ENCODE measurements around the gene SERPINE3.

GRCh38 chr13:51323824-51324511 is 15.5 kb upstream of the SERPINE3 start:
- no peak for TF ChIP-seq JUN (CRISPR knock-in tag; IDR thresholded peaks at IDR 0.05)
- TF ChIP-seq, protein P1, sequence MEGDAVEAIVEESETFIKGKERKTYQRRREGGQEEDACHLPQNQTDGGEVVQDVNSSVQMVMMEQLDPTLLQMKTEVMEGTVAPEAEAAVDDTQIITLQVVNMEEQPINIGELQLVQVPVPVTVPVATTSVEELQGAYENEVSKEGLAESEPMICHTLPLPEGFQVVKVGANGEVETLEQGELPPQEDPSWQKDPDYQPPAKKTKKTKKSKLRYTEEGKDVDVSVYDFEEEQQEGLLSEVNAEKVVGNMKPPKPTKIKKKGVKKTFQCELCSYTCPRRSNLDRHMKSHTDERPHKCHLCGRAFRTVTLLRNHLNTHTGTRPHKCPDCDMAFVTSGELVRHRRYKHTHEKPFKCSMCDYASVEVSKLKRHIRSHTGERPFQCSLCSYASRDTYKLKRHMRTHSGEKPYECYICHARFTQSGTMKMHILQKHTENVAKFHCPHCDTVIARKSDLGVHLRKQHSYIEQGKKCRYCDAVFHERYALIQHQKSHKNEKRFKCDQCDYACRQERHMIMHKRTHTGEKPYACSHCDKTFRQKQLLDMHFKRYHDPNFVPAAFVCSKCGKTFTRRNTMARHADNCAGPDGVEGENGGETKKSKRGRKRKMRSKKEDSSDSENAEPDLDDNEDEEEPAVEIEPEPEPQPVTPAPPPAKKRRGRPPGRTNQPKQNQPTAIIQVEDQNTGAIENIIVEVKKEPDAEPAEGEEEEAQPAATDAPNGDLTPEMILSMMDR (IDR thresholded peaks at IDR 0.05): no peak
- no peak for TF ChIP-seq SP1 (CRISPR knock-in tag; conservative IDR thresholded peaks at IDR 0.05)
- TF ChIP-seq ESRRA (CRISPR knock-in tag; IDR thresholded peaks at IDR 0.05; ENCODE audit: borderline replicate concordance): no peak
- TF ChIP-seq, protein P2, sequence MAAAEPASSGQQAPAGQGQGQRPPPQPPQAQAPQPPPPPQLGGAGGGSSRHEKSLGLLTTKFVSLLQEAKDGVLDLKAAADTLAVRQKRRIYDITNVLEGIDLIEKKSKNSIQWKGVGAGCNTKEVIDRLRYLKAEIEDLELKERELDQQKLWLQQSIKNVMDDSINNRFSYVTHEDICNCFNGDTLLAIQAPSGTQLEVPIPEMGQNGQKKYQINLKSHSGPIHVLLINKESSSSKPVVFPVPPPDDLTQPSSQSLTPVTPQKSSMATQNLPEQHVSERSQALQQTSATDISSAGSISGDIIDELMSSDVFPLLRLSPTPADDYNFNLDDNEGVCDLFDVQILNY (CRISPR knock-in tag; IDR thresholded peaks at IDR 0.05): no peak
- TF ChIP-seq ZNF121 (CRISPR knock-in tag; IDR thresholded peaks at IDR 0.05): no peak
- TF ChIP-seq TP53 (CRISPR knock-in tag; IDR thresholded peaks at IDR 0.05): no peak
- no peak for TF ChIP-seq ZBTB21 (CRISPR knock-in tag; IDR thresholded peaks at IDR 0.05; ENCODE audit: borderline replicate concordance)
- no peak for TF ChIP-seq ZNF512 (CRISPR knock-in tag; IDR thresholded peaks at IDR 0.05; ENCODE audit: borderline replicate concordance)
- TF ChIP-seq, protein P3, sequence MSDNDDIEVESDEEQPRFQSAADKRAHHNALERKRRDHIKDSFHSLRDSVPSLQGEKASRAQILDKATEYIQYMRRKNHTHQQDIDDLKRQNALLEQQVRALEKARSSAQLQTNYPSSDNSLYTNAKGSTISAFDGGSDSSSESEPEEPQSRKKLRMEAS (CRISPR knock-in tag; IDR thresholded peaks at IDR 0.05): no peak

Measured in WTC11 (cell line).